HG03280 (cell line): ENCODE results near the gene MSRB3.
"Not testable (repeated sequence)": the region's sequence is repeated elsewhere in the genome, so short reads cannot be mapped to it uniquely, and the experiment has no call there.

Source experiments
- ATAC-seq: cut with Tn5 transposase; IDR thresholded peaks from one replicate; pipeline ENCODE4 v1.9.1; 2021; ENCODE audit warnings: mild to moderate bottlenecking, moderate library complexity; ENCODE audit not compliant: unreplicated experiment

The MSRB3 gene

DNA sequence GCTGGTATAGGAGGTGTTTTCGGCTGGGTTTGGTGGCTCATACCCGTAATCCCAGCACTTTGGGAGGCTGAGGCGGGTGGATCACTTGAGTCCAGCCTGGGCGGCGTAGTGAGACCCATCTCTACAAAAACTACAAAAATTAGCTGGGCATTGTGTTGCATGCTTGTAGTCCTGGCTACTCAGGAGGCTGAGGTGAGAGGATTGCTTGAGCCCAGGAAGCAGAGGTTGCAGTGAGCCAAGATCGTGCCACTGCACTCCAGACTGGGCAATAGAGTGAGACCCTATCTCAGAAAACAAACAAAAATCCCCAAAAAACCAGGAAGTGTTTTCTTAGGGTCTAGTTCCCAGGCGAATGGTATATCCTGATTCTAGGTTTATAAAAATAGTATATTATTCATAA is 7.0 kb downstream of the MSRB3 start:
- not testable (repeated sequence) for ATAC-seq

DNA sequence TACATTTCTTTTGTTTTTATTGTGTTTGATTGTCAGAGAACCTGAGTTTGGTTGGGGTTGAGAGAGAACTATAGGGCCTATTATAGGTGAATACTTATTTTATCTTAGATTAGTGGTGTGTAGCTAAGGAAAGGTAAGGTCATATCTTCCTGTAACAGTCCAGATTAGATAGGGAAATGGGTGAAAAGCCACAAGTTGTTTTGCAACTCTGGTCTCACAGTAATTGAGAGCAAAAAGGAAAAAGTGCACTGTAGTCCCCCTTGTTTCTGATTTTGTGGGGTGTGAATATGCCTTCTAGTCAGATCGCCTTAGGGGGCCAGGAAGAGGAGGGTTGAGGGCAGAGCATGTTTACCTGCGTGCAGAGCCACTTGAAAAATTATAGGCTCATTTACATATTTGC is 8.9 kb downstream of the MSRB3 start:
- no peak for ATAC-seq

DNA sequence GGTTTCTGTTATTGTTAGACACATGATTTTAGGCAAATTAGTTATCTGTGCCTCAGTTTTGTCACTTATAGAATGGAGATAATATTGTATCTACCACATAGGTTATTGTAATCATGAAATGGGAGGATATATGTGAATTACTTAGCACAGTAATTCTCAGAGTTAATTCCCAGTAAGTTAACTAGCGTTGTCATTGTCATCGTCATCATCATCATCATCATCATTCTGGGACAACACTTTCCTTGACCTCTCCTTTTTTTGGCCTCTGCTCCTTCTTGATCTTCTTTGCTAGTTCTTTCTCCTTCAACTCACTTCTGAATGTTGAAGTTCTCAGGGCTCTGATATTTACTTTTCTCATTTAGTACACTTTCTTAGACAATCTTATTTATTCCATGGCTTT is 13.8 kb downstream of the MSRB3 start:
- ATAC-seq: no peak

DNA sequence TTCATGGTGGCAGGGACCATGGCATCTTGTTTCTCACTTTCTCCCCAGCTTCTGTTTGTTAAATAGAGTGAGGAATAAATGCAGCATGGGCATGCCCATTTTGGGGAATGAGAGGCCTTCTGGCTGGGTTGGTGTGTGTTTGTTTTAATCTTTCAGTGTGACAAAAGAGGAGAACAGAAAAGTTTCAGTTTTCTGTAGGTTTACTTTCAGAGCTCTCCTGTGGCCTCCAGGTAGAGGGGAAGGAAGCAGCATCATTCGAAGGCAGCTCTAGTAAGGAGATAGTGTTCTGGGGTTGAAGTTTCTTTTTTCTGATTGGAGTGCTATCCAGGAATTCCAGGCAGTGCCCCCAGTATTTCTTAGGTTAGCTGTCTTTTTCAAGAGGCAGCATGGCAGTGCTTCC is 15.3 kb downstream of the MSRB3 start:
- ATAC-seq: no peak

DNA sequence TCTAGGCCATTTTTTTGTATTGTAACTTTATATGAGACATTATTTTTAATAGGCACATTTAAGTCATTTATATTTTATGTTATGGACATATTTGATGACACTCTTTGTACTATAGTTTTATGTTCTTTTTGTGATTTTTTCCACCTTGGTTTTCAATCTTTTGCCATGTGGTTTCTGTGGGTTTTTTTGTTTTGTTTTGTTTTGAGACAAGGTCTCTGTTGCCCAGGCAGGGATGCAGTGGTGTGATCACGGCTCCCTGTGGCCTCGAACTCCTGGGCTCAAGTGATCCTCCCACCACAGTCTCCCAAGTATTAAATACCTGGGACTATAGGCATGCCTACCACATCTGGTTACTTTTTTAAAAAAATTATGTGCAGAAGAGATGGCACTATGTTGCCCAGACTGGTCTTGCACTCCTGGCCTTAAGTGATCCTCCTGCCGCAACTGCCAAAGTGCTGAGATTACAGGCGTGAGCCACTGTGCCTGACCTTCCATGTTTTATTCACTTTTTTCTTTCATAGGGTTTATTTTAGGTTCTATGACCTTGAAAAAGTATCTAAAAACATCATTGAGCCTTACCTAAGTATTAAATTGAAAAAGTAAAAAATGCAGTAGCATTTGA is 16.3 kb downstream of the MSRB3 start:
- no peak for ATAC-seq

DNA sequence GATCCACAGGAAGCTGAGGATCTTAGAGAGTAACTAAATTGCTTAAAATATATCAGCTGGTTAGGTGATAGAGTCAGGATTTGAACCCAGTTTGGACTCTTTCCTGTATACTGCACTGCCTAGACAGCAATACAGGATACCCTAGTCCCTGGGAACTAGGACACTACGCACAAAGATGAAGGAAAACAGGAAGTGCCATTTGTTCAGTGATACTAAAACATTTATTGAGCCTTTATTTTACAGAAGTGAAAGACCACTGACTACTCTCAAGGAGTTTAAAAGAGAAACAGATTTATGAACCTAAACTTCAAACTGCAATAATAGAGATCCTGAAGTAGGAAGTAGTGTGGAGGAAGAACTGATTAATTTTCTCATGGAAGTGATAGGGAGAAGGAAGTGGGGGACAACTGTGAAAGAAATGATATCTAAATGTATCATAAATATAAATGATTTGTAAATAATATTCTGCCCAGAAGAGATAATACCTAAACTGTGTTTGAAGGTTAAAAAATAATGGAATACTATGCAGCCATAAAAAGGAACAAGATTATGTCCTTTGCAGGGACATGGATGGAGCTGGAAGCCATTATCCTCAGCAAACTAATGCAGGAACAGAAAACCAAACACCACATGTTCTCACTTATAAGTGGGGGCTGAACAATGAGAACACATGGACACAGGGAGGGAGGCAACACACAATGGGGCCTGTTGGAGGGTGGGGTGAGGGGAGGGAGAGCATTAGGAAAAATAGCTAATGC is 18.2 kb downstream of the MSRB3 start:
- no peak for ATAC-seq

DNA sequence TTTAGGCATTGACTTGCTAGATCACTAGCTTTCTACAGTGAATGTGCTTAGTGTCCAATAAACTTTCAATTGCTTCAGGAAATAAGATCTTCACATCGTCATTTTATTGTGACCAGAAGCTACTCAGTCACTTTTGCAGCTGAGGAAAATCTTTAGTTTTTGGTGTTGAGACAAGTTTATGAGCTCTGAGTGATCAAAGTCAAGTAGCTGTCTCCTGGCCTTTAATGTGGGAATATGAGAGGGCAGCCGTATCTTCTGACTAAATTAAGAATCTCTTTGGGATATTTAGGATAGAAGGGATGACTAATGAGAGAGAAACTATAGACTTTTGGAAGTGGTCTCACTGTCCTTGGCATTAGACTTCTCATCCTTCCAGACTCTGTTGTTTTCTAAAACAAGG is 21.6 kb downstream of the MSRB3 start:
- no peak for ATAC-seq

DNA sequence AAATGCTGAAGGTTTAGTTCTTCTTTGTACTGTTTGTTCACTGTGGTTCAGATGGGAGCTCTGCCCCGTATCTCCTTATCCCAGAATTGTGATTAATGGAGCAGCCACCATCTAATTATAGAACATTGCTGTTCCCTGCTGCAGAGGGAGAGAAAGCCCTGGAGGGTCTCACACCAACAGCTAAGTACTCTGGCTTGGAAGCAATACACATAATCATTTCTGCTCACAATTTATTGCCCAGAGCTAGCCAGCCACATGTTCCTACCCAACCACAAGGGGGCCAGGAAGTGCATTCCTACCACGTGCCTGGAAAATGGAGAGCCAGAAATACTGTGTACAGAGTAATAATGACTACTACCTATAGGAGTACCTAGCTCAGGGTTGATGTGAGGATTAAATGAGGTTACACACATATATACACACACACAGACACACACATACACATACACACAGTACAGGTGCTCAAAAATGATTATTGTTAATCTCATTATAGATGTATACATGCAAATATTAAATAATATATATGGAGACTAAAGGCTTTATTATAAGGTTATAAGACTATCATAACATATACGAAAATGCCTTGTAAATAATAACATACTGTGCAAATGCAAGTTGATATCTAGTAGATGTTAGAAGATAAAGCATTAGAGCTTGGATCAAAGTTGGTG is 22.3 kb downstream of the MSRB3 start:
- ATAC-seq: no peak

DNA sequence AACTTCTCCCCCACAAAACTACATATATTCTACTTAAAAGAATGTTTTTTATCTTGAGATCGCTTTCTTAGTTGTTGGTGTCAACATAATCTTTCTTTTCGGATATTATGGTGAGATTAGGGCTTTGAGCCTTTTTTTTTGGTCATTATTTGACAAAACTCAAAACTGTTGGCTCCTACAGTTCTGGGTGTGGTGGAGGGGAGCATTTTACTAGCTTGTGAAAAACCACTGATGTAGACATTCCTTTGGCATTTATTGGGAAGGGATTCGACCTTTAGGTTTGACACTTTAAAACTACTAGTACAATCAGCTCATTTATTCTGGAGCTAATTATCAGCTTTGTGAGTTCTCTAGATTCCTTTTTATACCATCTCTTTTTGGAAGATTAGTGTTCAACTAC is 24.4 kb downstream of the MSRB3 start:
- ATAC-seq: no peak

DNA sequence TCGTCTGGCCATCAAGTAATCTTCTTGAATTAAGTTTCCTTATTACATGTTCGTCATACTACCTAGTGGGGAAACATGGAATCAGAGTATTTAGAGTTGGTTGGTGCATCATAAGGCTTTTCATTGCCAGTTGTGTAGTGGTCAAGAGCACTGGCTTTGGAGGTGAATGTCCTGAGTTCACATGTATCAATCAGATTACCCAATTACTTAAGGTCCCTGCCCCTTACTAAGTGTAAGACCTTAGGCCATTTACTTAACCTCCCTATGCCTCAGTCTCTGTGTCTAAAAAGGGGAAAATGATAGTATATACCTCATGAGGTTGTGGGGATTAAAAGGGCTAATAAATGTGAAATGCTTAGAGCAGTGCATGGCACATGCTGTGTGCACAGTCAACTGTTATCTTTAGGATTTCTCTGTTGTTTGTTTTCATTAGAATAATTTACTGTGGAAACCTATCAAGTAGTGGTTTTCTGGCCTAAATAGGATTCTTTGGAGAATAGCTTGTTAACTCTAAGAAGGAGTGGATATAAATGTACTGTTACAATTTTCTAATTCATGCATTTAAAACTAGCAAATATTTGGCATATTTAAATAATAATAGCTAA is 27.0 kb downstream of the MSRB3 start:
- no peak for ATAC-seq

DNA sequence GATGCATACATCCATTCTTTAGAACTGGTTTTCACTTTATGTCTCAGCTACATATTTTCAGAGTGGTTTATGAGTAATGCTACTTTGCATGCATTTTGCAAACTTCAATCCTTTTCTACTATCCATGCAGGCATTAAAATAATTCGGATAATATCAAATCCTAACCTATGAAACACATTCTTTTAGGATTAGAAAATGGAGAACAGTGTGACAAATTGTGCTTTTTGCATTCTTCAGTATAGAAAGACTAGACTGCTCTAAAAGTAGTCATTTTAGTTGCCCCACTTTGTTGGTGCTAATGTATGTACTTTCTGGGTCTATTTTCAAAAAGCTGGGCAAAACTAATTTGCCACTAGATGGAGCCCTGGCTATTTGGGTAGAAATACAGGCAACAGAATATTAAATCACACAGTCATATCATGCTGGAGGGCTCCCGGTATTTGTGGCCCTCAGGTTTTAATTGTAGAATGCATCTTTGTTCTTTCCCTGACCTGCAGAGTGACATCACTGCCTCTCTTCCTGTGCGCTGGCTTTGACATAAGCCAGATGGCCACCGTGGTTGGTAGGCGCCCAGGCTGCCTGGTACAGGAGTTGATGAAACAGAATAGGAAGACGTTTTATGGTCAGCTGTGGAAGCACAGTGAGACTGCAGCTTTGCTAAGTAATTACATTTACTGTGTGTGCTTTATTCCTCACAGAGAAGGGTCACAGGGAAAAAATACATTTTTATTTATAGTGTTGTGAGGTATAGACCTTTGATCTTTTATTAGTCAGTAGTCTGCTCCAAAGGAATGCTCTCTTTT is 28.1 kb downstream of the MSRB3 start:
- no peak for ATAC-seq

DNA sequence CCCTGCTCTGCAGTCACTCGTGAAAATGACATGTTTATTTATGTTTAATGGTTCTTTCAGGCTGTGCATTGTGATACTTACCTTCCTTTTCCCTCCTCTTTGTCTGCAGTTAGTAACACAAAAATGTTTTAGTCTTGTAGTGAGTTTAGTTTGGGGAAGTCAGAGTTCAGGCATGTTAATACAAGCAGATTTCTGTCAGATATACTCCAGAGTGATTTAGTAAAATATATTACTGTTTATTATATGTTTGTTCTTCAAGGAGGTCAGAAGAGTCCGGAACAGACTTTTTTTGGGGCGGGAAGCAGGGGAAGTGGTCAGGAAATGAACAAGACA is 28.7 kb downstream of the MSRB3 start:
- ATAC-seq: no peak

DNA sequence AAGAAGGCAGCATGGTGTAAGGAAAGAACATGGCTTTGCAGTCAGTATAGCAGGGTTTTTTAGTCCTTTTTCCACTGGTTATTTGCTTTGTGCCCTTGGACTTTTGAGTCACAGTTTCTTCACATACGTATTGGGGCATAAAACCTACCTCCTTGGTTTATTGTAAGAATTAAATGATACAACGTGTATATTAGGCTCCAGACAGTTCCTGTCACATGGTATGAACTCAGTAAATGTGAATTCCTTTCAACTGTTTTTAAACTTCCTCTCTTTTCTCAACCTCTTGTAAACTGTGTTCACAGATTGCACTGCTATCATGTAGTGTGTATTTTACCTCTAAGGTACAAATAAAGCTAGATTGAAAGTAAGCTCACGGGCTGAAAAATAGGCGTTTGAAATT is 29.5 kb downstream of the MSRB3 start:
- no peak for ATAC-seq

DNA sequence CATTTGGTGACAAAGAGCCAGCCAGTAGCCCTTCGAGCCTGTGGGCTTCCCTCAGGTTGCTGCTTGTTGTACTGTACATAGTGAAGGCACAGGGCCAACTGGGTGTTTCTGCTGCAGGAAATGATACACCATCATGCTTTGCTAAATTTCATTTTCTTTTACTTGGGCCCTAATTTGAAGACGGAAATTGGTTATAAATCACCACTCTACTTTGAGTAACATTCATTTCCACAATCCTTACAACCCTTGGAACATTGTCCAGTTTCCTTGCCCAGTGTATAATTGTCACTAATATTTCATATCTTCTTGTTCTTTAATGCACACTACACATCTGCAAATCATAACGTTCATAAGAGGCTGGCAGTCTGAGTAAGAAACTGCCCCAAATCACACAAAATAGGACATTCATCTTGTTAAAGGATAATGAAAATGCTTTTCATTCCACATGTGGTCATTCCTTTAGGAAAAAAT is 30.2 kb downstream of the MSRB3 start:
- ATAC-seq: no peak

DNA sequence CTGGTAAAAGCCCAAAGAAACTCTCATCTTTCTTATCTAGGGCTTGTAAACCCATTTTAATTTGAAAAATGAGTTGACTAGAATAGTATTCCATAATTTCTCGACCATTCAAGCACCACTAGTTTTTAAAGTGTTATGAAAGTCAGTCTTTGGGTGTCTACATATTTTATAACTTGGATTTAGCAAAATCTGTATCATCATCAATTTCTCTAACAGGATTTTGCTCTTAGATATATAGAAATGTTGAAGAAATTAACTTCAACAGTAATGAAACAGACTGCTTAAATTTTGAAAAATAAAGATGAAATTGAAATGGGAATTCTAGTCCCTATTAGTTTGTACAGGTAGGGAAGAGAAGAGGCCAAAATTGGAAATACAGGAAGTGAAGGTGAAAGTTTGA is 32.8 kb downstream of the MSRB3 start:
- no peak for ATAC-seq

DNA sequence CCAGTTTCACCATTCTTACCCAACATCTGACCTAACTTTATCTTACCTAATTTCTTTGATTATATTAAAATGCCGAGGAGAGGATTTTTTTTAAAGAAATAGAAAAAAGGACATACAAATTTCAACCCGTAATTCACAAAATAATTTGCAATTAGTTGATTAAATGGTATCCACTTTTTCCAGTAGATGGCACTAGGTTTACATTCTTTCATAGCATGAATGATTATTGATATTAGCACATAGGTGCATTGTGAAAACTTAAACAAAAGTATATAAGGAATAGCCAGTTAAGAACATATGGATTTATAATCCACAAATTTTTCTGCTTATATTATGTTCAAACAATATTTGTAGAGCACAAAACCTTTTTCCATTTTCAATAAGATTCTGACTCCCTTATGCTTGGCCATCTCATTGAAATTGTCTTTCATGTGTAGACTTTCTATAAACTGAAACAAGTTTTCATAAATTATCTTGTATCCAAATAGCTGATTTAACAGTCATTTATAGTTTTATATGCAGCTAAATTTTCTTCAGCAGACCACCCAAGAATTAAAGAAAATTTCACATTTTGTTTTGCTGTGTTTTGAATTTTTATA is 35.3 kb downstream of the MSRB3 start:
- ATAC-seq: no peak

DNA sequence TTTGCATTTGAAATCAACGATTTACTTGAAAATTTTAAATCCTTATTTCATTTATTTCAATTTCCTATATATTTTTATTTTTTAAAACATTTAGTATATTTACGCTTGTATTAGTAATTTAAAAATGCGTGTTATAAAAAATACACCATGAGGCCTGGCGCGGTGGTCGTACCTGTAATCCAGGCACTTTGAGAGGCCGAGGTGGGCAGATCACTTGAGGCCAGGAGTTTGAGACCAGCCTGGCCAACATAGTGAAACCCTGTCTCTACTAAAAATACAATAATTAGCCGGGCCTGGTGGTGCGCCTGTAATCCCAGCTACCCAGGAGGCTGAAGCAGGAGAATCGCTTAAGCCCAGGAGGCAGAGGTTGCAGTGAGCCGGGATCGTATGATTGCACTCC is 36.8 kb downstream of the MSRB3 start:
- ATAC-seq: not testable (repeated sequence)

DNA sequence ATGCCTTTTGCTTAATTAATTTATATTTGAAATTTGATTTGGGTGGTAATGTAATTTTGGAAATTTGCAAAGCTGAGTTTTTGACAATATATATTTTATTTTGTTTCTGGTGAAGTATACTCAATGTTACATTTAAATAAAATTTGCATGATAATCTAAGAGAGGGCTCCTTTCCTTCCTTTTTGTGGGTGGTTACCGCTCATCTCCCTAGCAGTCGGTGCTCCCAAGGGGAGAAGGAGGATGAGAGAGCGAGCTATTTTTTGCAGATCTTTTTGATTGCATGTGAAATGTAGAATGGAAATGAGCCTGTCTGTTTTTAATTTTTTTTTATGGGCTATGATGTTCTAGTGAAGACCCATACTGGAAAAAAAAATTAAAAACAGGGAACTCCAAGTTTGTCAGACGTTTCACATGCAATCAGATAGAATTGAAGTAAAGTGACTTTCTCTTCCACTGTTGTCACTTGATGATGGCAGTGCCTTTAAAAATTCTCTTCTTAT is 39.8 kb downstream of the MSRB3 start:
- ATAC-seq: no peak

DNA sequence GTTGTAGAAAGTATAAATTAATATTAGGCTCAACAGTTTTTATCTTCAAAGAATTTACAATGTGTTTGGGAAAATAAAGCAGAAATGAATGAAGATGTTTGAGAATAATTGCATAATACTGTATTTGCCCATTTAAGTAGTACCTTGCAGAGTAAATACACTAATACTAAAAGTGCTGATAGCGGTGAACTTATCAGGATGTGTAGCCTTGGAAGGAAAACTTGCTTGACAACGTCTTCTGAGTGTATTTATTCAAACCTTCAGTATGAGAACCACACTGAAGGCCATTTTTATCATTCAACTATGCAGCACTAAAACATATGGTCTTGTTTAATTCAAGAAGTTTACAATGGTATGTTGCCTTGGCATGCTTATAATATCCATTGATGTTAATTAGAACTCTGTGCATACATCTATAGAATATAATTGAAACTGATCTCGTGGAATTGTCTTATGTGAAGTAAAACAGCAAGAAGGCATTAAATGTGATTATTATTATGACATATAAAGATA is 41.3 kb downstream of the MSRB3 start:
- no peak for ATAC-seq

DNA sequence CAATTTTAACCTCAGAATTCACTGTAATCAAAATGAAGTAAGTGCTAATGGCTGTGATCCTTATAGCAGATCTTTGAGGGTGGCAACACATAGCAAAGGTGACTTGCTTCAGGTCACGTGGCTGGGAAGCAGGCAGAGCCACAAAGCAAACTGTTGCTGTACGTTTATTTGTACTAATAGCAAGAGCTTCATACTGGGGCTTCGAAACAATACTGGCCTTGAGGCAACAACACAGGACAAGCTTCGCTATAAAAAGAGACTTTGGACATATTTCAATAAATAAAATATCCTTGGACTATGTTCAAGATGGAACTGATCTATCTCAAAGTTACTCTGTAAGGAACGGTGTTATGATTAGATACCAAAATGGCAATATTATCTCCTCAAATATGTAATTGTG is 44.6 kb downstream of the MSRB3 start:
- ATAC-seq: no peak
